ENCODE data around the gene RIC8B.

RIC8B gene

DNA sequence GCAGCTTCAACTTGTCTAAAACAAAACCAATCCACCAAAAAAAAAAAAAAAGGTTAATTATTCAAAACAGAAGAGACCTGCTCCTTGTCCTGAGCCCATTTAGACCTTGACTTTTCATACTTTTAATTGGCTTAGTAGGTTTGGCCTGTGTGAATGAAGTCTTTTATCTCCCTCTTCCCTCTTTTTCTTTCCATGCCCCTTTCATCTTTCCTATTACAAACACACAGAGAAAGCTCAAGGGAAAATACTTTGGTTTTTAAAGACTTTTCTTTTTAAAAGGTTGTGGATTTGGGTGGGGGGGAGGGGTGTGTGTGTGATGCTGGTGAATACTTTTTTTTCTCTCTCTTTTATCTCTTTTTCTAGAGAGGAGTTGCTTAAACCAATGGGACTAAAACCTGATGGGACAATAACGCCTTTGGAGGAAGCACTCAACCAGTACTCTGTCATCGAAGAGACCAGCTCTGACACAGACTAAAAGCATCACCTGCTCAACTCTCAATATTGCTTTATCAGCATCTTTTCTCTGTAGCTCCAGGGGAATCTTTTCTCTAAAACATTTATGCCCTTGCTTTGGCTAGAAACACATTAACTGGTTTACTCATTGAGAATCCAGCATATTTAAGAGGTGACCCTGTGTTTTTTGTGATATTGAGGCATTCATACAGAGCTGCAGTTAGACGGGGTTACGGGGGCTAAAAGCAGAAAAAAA is 111.2 kb downstream of the RIC8B start:
- TF ChIP-seq, protein P1, sequence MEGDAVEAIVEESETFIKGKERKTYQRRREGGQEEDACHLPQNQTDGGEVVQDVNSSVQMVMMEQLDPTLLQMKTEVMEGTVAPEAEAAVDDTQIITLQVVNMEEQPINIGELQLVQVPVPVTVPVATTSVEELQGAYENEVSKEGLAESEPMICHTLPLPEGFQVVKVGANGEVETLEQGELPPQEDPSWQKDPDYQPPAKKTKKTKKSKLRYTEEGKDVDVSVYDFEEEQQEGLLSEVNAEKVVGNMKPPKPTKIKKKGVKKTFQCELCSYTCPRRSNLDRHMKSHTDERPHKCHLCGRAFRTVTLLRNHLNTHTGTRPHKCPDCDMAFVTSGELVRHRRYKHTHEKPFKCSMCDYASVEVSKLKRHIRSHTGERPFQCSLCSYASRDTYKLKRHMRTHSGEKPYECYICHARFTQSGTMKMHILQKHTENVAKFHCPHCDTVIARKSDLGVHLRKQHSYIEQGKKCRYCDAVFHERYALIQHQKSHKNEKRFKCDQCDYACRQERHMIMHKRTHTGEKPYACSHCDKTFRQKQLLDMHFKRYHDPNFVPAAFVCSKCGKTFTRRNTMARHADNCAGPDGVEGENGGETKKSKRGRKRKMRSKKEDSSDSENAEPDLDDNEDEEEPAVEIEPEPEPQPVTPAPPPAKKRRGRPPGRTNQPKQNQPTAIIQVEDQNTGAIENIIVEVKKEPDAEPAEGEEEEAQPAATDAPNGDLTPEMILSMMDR (IDR thresholded peaks at IDR 0.05; ENCODE audit: low read depth, low read length): no peak
- DNase-seq (ENCODE audit: extremely low read depth, low read depth): no peak

DNA sequence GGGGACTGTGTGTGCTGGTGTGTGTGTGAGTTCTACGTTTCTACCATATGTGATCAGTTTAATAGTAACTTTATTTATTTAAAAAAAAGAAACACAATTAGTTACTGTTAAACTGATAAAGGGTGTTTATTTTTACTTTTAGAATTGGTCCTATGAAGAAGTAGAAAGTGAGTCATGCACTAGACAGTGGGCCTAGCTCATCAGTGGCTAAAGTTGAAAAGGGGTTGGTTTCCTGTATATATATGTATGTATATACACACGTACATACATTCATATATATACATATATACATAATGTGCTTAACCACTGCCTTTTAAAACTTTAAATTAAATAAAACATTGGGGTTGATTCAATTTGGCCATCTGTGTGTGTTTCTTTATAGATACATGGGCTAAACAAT is 112.5 kb downstream of the RIC8B start:
- TF ChIP-seq, protein P1 (IDR thresholded peaks at IDR 0.05; ENCODE audit: low read depth, low read length): no peak
- no peak for DNase-seq (ENCODE audit: extremely low read depth, low read depth)

DNA sequence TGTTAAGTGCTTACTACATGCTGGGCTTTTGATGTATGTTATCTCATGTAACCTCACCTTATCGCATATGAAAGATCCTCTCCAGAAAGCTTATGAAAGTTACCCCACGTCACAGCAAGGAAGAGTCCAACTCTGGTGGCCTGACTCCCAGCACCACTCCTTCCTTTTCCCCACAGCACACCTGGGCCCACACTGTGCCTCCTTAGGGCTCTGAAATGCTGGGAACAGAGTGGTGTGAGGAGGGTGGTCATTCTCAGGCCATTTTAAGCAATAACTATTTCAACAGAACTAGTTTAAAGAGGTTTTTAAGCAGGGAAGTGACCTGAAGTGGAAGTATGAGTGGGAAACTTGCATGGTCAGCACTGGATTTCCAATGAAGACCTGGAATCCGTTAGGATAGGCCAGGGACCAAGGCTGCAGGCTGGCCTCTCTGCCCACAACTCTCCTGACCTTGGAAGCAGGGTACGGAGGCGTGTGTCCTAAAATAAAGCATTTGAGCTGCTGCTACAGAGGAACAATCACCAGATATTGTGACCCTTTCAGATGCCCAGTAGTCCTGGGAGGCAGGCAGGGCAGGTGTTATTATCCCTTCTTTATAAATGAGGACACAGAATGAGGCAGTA is 114.0 kb downstream of the RIC8B start:
- TF ChIP-seq, protein P1 (IDR thresholded peaks at IDR 0.05; ENCODE audit: low read depth, low read length): no peak
- no peak for DNase-seq (ENCODE audit: extremely low read depth, low read depth)

DNA sequence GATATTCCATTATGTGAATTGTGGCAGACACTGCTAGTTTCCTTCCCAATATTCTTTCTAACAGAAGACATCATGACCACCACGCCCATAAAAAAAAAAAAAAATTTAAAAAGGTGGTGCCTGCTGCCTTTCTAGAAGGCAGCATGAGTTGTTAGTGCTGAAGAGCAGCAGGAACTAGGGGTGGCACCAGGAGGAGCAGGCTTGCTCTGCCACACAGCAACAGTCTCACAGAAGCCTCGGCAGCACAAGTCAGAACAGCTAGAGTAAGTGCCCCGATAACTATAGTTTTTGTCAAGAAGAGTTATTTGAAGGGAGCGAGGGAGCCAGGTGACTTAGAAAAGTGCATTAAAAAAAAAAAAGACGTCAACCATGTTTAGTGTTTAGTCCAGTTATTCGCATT is 114.8 kb downstream of the RIC8B start:
- no peak for DNase-seq (ENCODE audit: extremely low read depth, low read depth)
- TF ChIP-seq, protein P1 (IDR thresholded peaks at IDR 0.05; ENCODE audit: low read depth, low read length): no peak

DNA sequence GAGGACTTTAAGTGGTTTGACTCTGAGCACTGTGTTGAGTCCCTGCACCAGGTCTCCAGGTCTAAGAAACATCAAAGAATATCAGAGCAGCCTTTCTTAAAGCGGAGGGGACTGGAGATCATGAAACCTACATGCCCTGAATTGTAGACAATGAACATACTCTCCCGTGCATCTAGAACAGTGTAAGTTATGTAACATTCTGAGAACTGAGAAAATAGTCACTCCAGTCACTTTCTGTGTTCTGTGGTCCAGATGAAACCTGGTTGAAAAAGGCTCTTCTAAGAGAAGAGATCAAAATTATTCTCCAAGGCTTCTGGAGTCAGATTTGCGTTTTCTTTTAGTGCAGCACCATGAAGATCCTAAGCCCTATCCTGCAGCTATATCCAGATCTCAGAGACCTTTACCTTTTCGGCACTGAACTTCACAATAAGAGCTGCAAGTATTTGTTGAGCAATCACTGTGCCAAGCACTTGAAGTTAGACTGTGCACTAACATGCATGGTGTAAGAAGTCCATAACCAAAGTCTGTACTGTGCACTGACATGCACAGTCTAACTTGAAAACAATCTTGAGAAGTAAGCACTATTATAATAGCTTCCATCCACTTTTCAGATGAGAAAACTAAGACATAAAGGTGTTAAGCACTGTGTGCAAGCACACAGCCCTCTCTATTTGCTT is 115.6 kb downstream of the RIC8B start:
- DNase-seq (ENCODE audit: extremely low read depth, low read depth): no peak
- TF ChIP-seq, protein P1 (IDR thresholded peaks at IDR 0.05; ENCODE audit: low read depth, low read length): no peak

DNA sequence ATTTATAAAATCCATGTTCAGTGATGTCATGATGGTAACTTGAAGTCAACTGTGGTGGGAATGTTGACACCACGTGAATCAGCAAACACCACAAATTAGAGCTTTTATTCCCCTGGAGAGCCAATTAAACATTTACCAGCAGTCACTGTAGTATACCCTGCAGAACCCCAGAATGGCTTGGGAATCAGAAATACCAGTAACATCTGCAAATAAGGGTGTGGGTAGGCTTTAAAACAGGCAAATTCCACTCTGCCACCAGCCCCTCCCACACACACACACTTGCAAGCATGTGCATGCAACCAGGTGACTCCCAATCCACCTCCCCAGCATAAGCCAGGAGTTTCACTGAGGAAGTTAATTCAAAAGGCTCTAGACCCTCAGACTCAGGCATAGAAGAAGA is 117.6 kb downstream of the RIC8B start:
- TF ChIP-seq, protein P1 (IDR thresholded peaks at IDR 0.05; ENCODE audit: low read depth, low read length): no peak
- no peak for DNase-seq (ENCODE audit: extremely low read depth, low read depth)

DNA sequence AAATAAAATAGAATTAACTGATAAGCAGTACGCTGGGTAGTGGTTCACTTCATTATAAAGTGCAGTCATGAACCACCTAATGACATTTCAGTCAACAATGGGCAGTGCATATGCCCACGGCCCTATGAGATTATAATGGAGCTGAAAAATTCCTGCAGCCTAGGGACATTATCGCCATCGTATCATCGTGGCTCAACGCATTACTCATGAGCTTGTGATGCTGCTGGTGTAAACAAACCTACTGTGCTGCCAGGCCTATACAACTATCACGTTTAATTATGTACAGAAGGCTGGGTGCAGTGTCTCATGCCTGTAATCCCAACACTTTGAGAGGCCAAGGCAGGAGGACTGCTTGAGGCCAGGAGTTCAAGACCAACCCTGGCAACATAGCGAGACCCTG is 119.0 kb downstream of the RIC8B start:
- no peak for DNase-seq (ENCODE audit: extremely low read depth, low read depth)

More for the DNA sequence above, 119.0 kb downstream of the RIC8B start:
- TF ChIP-seq, protein P1 (IDR thresholded peaks at IDR 0.05; ENCODE audit: low read depth, low read length): no peak
